ENCODE results near the gene SECISBP2.

DNA sequence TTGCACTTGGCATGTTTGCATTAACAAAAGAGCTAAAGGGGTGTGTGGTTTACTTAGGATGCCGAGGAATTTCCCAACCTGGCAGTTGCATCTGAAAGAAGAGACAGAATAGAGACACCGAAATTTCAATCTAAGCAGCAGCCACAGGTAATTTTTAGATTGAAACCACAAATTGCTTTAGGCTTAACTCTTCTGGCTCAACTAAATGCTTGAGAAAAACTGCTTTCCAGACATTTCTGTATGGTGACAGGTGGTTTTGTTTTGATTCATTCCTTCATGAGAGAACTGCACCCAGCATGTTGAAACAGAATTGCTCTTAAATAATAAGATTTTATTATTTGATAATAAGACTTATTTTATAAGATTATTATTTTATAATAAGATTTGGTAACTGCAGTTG, 21.5 kb downstream of the SECISBP2 start:
- TF ChIP-seq, protein P1, sequence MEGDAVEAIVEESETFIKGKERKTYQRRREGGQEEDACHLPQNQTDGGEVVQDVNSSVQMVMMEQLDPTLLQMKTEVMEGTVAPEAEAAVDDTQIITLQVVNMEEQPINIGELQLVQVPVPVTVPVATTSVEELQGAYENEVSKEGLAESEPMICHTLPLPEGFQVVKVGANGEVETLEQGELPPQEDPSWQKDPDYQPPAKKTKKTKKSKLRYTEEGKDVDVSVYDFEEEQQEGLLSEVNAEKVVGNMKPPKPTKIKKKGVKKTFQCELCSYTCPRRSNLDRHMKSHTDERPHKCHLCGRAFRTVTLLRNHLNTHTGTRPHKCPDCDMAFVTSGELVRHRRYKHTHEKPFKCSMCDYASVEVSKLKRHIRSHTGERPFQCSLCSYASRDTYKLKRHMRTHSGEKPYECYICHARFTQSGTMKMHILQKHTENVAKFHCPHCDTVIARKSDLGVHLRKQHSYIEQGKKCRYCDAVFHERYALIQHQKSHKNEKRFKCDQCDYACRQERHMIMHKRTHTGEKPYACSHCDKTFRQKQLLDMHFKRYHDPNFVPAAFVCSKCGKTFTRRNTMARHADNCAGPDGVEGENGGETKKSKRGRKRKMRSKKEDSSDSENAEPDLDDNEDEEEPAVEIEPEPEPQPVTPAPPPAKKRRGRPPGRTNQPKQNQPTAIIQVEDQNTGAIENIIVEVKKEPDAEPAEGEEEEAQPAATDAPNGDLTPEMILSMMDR (IDR thresholded peaks at IDR 0.05), result no peak
- no peak for TF ChIP-seq POLR2A (IDR thresholded peaks at IDR 0.05)
